ENCODE measurements around the gene NOM1. TPM values are rescaled to one million over a fixed set of nuclear protein-coding genes. Genes with fewer than 3 reads are reported as not detected.

NOM1 gene
- total RNA-seq, 2 donors from 2014 or later: 4.1 to 6.3 TPM

DNA sequence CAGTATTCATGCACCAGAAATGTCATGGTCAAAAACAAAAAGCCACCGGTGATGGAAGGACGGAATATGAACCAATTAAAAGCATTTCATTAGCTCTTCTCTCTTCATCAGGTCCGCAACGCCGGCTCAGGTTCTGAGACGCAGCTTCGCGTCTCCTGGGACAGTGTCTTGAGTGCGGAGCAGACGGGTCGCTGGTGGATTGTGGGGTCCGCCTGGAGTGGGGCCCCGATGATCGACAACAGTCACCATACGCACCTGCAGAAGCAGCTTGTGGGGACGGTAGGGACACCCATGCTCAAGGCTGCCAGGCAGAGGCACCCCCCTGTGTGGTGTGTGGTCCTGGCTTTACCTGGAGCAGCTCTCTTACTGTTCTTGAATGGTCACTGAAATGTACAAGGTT, 13.4 kb downstream of the NOM1 start:
- no peaks in the 10 kb centered on the region for H3K4me1 ChIP-seq
- peaks cover 90% of the 10 kb centered on the region for H3K36me3 ChIP-seq
- DNase-seq (ENCODE audit: low spot score): no peak
- H3K4me3 ChIP-seq: no peak overlapping the region
- H3K9me3 ChIP-seq: no peaks in the 10 kb centered on the region
- TF ChIP-seq CTCF (IDR thresholded peaks at IDR 0.05): no peak
- no peaks in the 10 kb centered on the region for H3K27me3 ChIP-seq
- H3K27ac ChIP-seq: no peak overlapping the region

GRCh38 chr7:156963472-156963871, 14.0 kb downstream of the NOM1 start:
- H3K27ac ChIP-seq: no peak overlapping the region
- peaks cover 84% of the 10 kb centered on the region for H3K36me3 ChIP-seq
- no peak overlapping the region for H3K4me3 ChIP-seq
- no peak for DNase-seq (ENCODE audit: low spot score)
- no peaks in the 10 kb centered on the region for H3K9me3 ChIP-seq
- H3K27me3 ChIP-seq: no peaks in the 10 kb centered on the region
- TF ChIP-seq CTCF (IDR thresholded peaks at IDR 0.05): no peak
- H3K4me1 ChIP-seq: no peaks in the 10 kb centered on the region

GRCh38 chr7:156964971-156965370, 15.5 kb downstream of the NOM1 start:
- Histone ChIP-seq H3K4me1 (no peaks in the 10 kb centered on the region), H3K36me3 (peaks cover 72% of the 10 kb centered on the region), H3K27me3 (no peaks in the 10 kb centered on the region), H3K9me3 (no peaks in the 10 kb centered on the region), H3K4me3 (no peak overlapping the region), H3K27ac (no peak overlapping the region)
- TF ChIP-seq CTCF (IDR thresholded peaks at IDR 0.05): no peak
- no peak for DNase-seq (ENCODE audit: low spot score)

DNA sequence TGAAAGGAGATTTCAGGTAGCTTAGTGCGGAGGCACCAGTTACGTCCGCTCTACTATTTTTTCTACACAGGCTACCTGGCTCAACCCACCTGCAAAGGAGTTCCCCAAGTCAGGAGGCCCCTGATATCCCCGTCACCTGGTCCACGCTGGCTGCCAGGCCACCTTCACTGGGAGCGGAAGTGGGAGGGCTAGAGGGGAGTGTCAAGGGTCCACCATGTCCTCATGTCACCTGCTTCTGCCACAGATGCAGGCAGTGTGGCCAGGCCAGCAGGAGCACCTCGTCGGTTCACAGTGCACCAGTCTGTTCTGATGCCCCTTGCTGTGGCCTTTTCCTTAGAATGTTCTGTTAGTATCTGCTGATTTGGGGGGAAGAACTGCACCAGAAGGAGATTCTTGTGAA, 16.9 kb downstream of the NOM1 start:
- TF ChIP-seq CTCF (IDR thresholded peaks at IDR 0.05): no peak

DNA sequence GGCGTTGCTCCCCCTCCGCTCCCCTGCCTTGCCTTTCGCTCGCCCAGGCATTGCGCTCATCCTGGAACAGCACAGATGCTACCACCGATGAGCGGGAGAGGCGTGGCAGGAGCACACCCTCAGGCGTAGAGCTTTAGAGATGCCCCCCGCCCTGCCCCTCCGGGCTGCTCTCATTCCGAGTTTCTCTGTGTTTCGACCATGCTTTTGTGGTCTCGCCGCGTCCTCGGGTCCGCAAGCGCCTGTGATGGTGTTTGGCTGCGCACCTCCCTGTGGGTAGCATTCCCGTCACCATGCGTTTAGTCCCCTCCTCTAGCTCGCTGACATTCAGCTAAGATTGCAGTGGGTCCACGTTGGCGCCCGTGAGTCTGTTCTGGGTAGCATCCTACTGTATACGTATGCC, 18.7 kb downstream of the NOM1 start:
- no peak overlapping the region for H3K27ac ChIP-seq
- no peaks in the 10 kb centered on the region for H3K27me3 ChIP-seq
- no peak for TF ChIP-seq CTCF (IDR thresholded peaks at IDR 0.05)
- DNase-seq (ENCODE audit: low spot score): no peak
- no peak overlapping the region for H3K4me3 ChIP-seq
- no peaks in the 10 kb centered on the region for H3K4me1 ChIP-seq
- no peaks in the 10 kb centered on the region for H3K9me3 ChIP-seq
- peaks cover 40% of the 10 kb centered on the region for H3K36me3 ChIP-seq

More for the DNA sequence above, 16.9 kb downstream of the NOM1 start:
- no peaks in the 10 kb centered on the region for H3K4me1 ChIP-seq
- H3K9me3 ChIP-seq: no peaks in the 10 kb centered on the region
- H3K27ac ChIP-seq: no peak overlapping the region
- DNase-seq (ENCODE audit: low spot score): no peak
- no peaks in the 10 kb centered on the region for H3K27me3 ChIP-seq
- H3K36me3 ChIP-seq: peaks cover 58% of the 10 kb centered on the region
- H3K4me3 ChIP-seq: no peak overlapping the region

GRCh38 chr7:156969972-156970420, 20.5 kb downstream of the NOM1 start:
- peaks cover 22% of the 10 kb centered on the region for H3K36me3 ChIP-seq
- no peaks in the 10 kb centered on the region for H3K9me3 ChIP-seq

More at GRCh38 chr7:156969972-156970420, 20.5 kb downstream of the NOM1 start:
- TF ChIP-seq CTCF (IDR thresholded peaks at IDR 0.05): peak in 1 of 2 donors; percentile 59
- DNase-seq (ENCODE audit: low spot score): no peak
- no peak overlapping the region for H3K27ac ChIP-seq
- H3K27me3 ChIP-seq: no peaks in the 10 kb centered on the region
- H3K4me1 ChIP-seq: no peaks in the 10 kb centered on the region
- H3K4me3 ChIP-seq: no peak overlapping the region
